GM21786 (cell line): Measurements from ENCODE around the gene CASQ2.
A peak's percentile ranks its signal among the peaks of the same experiment; 100 is the strongest.

ENCODE experiments used
- ATAC-seq: cut with Tn5 transposase; IDR thresholded peaks from one replicate; pipeline ENCODE4 v1.9.1; 2021; ENCODE audit not compliant: unreplicated experiment

The CASQ2 gene

DNA sequence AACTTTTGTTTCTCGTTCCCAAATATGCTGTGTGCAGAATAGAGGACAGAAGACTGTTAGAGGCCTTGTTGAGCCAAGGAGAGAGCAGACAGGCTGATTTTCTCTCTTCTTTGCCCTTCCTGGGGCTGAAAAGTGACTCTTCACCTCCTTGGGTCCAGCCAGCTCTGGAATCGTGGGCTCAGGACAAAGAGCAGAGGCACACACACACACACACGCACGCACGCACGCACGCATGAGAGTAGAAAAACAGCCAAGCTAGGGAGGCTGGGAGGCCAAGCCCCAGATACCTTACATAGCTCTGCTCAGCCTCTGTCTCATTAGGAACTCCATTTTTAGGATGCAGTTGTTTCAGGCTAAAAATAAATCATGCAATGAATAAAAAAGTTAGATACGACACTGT is at the start of gene CASQ2:
Gene CASQ2 (minus strand): TSS at position 166 of the 400 bp plus-strand sequence. CDS start 173 bp downstream, outside the sequence.
- ATAC-seq: no peak

DNA sequence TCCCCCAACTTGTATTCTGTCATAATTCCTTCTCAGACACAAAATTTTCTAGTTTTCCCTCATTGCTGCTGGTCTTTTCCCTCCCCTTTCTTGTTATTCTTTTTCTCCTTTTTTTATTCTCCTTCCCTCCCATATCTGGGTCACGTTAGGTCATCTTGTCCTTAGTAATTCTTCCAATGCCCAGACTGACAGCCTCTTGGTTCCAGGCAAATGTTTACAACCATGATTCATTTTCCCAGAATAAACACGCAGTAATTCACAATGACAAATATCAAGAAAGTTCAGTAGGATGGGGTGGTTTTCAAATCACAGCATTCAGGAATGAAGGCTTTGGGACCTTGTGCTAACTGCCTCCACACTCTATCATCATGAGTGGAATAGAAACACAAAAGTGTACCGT is 47.2 kb upstream of the CASQ2 start:
- ATAC-seq: no peak

DNA sequence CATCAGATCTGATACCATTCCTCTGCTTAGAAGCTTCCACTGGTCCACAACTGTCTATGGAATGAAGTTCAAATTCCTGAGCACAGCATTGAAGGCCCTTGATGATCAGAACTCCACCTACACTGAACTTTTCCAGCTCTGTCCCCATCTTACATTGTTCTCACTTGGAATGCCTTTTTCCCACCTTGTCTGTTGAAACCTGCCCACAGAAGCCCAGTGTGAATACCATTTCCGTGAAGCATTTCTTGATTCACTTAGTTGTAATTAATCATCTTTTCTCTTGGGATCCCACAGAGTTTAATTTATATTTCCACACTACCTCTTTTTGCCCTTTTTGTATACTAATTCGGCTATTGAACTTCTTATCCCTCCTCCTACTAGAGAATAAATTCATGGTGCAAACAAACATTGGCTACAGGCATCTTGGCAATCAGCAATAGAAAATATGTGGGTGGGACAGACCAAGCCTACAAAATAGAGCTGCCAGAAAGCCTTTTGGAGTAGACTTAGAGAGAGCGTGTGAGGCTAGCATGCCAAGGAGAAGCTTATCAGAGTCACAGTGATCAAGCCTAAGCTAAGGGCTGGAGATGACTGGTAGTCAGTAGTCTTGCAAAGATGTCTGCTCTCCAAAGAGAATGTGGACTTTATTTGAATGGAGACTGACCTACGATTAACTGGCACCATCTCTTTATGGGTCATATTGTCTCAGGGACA is 46.3 kb upstream of the CASQ2 start:
- ATAC-seq: no peak

DNA sequence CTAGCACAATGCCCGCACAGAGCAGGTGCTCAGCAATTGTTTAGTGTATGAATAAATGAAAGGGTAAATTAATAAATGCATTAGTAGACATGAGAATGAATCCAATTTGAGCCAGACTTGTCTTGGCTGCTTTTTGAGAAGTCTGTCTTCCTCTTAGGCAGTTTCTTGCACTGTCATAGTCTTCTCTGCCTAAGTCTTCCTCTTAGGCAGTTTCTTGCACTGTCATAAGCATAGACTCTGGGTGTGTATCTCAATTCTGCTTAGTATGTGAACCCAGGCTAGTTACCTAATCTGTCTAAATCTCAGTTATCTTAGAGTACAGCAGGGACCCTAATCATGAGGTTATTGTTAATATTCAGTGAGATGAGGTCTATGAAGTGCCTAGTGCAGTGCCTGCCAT is 45.2 kb upstream of the CASQ2 start:
- no peak for ATAC-seq

DNA sequence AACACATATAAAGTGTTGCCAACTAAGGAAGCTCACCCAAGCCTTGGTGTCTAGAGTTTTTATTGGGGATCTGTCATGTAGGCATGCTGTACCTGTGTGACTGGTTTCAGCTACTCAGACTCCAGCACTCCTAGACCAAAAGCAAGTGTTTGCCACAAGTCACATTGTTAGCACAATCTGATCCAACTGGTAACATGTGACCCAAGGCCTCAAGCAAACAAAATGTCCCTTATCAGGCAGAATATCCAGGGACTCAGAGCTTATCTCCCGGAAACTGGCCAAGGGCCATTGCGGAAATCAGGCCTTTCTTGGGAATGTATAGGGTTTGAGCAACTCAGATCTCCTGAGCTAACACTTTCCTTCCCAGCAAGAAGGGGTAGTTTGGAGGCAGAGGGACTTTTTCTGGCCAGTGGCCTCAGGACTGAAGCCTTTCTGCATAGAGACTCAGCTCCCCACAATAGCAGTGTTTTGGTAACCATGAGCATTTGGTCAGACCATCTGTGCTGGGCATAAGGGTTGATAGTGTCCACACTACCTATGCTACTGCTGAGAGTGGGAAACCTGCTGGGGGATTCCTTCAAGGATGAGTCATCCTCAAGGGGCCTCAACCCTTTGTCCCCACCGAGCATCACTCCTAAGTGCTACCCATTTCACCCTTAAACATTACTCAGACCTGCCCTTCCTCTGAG is 42.8 kb upstream of the CASQ2 start:
- ATAC-seq: no peak

DNA sequence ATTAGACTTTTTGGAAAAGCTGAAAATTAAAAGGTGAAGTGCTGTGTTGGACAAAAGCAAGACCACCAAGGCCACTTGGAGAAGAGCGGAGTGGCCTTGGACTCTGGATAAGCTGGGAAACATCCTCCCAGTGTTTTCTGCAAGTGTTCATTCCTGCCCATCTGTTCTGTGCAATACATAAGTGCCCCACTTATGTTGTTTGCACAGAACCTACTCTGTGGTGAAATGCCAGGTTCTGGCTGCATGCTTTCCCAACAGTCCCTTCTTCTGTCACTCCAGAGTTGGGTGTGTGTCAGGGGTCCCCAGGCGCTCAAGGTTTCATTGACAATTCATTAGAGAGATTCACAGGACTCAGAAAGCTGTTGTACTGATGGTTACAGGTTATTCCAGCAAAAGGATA is 42.1 kb upstream of the CASQ2 start:
- ATAC-seq: no peak

DNA sequence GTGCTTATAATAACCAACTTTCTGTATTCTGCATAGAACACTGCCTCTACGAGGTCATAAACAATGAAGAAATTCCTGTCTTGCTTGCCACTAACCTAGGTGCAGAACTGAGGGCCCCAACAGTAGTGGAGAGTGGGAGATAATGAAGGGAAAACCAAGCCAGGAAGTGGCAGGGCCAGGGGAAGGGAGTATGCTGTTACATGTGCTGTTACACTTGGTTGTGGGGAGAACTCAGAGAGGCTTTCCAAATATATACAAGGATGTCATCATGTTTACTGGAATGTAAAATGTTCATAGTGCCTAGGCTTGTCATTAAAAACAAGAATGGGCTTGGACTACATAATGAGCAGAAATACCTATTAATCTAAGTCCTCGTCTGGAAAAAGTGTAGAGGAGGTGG is 41.3 kb upstream of the CASQ2 start:
- ATAC-seq: no peak

DNA sequence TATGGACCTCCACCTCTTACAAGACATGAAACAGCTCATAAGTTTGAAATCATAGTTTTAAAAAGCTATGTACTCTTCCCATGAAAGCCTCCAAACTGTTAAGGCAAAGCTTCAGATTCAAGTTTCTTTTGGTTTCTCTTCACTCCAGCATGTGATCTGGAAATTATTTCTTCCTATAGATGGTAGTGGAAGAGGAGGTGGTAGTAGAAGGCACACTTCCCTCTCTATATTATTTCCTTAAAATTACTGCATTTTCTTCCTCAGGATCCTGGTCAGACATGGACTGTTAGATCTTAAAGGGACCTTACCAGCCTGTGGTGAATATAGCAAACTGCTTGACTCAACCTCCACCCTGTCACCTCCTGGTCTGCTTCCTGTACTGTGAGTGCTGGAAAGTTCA is 40.6 kb upstream of the CASQ2 start:
- no peak for ATAC-seq

DNA sequence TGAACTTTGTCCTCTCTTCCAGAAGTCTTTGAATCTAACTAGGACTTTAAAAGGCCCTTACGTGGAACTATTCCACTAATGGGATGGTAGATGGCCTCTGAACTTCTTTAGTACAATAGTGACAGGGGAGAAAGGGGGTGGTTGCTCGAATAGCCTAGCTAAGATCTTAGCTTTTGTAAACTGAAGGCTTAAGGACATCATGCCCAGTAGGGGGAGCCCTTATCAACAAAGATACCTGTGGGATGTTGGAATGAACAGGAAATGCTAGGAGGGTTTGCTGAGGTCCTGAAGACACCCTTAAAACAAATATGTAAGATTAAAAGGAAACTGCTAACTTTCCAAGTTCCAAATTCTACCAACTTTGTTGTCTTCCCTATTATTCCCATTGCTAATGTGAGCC is 39.2 kb upstream of the CASQ2 start:
- peak; percentile 74 for ATAC-seq

DNA sequence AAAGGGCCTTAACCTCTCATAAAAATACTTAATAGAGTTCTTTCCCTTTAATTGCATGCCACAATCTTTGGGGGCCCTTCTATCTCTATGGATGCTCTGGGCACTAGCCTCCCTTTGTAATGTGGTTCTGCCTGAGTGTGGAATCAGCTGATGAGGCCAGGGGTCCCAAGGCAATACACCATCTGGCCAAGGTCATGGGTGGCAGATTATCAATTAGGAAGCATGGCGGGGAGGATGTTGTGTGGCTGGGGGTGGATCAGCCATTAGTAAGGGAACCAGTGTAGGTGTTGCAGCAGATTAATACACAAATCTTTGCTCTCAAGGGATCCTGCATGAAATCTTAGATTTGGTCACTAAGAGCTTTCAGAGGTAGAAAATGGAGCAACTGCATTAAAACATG is 37.1 kb upstream of the CASQ2 start:
- ATAC-seq: no peak

DNA sequence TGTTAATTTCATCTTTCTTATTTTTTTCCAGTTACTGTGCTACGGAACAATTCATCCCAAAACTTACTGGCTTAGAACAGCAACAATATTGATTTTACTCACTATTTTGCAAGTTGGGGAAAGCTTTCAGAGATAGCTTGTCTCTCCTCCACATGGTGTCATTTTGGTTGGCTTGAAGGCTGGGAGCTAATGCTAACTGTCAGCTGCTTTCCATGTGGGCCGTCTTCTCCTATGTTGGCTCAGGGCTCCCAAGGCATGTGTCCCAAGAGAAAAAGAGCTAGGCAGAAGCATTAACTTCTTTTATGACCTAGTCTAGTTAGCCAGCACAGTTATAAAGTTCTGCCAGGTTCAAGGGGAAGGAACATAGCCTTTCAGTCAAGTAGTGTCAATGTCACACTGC is 33.9 kb upstream of the CASQ2 start:
- no peak for ATAC-seq

DNA sequence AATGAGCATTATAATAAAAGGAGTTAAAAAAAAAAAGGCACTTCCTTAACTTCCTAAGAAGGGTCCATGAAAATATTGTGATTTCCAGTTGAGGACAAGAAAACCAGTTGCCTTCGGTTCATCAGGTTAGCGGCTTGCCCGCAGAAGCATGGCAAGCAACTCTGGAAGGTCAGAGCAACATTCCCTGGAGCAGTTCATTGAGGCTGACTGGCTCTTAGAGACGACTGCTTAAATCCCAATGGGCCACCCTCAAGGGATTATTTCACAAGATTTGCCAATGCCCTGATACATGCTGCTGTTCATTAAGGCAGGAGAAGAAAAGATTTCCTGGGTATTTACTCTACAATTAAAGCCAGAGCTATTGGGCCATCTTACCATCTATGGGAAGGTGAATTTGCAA is 29.0 kb upstream of the CASQ2 start:
- no peak for ATAC-seq

DNA sequence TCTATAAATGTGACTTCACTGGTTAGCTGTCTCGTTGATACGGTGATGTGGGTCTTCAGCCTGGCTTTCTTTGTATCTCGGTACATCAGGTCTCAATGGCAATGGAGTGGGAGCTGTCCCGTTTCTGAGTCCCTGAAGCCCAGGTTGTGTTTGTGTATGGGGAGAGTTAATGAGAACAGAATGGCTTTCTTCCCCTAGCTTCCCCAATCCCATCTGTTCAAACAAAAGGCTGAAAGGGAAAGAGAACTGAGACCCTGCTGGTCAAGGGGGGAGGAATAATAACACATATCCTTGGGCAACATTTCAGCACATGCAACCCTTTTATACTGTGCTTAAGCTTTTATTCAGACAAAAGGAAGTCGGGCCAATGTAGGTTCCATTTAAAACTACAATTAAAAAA is 28.4 kb upstream of the CASQ2 start:
- no peak for ATAC-seq

DNA sequence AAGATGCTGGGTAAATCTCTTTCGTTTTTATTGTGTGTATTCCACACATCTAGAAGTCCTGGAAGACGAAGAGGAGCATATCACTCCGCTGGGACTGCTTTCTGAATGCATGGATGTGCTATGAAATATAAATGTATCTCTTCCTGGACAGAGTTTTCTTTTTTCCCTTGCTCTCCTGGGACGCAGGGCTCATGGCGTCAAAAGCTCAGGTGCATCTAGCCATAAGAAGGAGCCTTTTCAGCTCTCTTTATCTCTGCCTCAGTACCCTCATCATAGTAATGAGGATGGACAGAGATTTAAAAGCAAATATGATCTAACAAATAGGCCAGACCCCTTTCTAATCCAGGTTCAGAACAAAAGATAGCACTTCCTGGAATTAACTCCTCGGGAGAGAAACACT is 27.5 kb upstream of the CASQ2 start:
- no peak for ATAC-seq

DNA sequence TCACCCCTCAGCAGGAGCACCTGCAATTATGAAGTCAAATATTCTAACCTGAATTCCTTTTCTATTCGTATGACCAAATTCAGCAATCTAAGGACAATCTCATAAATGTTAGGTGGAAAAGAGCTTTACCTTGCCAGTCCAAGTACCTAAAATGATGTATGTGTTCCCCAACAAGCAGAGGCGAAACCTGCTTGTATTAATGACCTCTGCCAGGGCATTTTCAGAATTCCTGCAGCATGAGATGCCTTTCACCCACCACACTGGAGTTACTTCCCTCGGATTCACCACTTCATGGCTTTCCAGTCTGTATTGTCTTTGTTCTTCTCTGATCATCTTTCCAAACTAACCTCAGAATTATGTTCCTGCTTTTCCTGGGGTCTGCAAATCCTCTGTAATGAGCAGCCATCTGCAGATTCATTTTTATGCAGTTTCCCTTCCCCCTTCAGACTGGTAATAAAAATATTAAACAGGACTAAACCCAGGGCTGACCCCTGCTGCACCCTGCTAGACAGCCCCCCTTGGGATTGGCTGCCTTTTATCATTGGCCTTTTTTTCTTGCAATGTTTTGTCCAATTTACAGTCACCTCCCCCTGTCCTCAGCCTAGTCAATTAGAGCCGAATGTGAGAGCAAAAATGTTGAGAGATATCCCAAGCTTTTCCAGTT is 26.6 kb upstream of the CASQ2 start:
- no peak for ATAC-seq

DNA sequence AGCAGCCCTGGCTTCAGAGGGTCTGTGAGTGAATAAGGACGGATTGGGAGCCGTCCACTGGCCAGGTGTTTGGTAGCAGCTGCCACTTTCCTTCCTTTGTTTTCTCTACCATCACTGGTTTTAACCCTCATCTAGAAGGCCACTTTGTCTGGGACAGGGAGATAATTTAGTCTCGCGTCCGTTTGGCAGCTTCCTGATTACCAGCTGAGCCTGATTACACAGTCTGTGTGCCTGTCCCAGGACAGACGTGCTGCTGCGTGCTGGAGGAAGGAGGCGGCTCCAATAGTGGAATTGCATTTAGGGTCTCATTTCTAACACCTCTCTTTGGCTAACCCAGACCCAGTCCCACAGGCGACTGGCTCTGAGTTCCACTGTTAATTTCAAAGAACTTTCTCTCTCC is 24.6 kb upstream of the CASQ2 start:
- no peak for ATAC-seq

DNA sequence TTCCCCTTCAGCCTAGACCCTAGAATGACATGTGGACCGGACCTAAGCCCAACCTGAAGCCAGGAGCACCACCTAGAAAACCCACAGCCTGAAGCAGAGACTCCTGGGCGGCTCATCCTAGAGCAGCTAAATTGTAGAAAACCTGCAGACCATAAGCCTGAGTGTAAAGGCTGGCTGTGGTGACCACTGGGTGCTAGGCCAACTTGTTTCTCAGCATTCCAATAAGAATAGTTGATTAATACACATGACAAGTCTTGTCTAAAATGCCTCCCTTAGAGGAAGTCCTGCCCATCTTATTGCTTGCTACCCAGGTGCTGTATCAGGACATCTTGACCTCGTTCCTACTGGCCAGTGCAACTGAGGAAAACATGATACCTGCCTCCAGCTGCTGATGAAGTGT is 23.3 kb upstream of the CASQ2 start:
- no peak for ATAC-seq

DNA sequence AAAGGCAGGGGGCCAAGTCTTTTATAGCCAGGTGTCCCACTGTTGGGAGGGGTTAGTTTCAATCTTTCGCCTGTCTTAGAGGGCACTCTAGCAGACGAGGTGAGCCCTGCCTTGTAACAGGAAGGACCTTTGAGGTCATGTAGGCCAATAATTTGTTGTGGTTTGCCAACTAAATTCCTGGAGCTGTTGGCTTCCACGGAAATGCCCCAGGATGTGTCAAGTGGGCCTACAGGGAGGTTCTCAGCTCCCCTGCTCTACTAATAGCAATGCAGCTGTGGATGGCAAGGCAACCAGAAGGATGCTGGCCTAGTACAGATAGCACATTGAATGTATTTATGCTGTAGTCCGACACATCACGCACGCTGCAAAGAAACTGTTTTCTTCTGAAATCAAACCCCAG is 22.3 kb upstream of the CASQ2 start:
- ATAC-seq: no peak

DNA sequence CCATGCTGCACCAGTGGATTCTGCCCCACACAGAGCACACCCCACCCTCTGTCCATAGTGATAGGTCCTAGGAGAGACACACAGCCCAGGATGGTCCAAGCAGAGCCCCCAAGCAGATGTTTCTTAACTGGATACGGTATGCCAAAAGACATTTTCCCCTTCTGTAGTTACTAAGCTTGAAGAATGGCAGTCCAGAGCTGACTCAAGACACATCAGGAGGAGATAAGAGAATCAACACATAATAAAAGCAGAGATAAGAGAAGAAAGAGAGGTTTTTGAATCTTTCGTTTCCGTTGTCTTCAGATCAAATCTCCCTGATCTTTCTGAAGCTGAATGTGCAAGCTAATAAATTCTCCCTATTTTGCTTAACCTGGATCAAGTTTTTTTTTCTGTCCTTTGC is 21.8 kb upstream of the CASQ2 start:
- ATAC-seq: no peak

DNA sequence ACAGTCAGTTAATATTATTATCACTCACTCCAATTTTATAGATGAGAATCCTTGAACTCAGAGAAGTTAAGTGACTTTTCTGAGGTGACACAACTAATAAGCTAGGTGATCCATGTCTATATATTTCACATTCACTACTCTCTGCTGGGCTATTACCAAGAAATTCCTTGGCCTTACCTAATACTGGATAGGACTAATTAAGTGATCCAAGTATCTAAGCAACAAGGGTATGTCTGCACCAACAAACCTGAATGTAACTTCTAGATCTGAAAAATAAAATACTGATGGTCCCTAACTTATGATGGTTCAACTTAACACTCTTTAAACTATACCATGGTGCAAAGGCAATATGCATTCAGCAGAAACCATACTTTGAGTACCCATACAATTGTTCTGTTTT is 14.8 kb upstream of the CASQ2 start:
- no peak for ATAC-seq

DNA sequence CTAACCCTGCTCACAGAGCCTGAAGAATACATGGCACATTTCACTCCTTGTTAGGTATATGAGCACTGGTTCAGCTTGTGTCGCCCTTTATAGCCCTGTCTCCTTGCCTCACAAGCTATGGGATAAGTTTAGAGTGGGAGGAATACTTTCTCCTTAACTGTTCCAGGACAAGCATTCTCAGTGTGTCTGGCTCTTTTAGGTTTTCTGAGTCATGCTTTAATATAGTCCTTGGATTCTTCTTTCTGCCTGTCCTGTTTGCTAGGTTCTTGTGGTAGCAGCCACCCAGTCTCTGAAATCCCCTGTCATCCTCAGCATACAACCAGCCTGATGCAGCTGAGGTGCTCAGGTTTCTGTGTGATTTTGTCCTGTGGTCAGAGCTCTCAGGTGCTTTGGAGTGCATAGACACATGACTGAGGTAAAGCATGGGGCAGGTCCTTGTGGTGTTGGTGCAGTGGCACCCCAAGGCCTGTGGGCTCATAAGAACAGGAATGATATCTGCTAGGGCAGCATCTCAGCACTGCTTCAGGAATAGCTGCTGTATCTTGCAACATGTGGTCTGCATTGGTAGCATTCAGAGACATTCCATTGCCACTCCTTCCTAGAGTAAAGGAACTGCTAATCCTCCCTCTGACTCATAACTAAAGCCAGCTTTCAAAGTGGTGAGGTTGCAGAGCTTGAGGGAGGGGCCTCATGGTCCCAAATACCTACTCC is 14.2 kb upstream of the CASQ2 start:
- ATAC-seq: no peak

DNA sequence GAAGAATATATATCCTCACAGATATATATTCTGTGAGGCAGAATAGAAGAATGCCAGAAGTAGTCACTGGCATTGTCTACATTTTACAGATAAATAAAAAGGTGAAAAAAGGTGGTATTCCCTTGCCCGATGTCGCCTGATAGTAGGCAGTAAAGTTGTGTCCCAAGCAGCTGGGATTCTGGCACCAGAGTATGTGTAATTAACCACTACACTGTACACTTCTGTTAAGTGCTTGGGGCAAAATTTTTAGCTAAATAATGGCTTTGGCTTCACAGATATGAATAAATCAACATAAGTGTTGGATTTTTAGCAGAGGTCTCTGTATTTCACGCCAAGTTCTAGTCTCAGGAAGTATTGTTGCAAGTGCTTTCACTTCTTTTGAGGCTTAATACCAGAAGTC is 13.3 kb upstream of the CASQ2 start:
- ATAC-seq: no peak
